ENCODE results near the gene CAPN7.

The CAPN7 gene

DNA sequence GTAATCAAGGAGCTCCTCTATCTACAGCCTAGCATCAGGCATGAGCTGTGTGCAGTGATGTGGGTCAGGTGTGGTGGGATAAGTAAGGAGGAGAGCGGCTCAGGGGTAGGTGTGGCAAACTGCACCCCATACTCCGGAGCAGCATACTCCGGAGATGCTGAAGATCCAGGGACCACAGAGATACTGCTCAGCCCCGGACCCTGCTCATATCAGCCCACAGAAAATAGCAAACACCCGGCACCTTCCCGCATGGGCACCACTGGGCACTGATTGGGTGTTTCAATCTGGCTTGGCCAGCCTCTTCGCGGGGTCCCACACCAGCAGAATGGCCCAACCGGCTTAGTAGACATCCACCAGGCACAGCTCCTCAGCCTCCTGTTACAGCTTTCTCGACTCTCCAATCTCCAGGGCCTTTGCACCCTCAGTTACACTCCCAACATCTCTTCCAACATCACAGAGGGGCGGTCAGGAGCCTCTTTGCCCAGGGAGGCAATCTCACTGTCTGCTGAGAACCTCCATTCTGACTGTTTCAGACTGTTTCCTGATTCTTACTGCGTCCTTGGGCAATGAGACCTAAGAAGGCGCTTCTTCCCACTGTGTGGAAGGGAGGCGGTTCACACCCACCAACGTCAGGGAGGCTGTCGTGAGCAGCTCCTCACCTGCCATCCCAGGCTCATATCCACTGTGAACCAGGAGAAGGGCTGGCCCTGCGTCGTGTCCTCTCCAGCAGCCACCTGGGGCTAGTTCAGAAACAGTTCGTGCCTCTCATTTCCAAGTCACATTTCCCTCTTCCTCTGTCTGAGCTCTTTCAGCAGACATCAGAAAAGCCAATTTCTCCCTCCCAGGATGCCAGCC, 59.8 kb downstream of the CAPN7 start:
- Histone ChIP-seq H4K20me1 (ENCODE audit: insufficient read depth, low read length) (no peaks in the 10 kb centered on the region), H3K9ac (ENCODE audit: low read length) (no peak overlapping the region), H3K36me3 (replicated peaks; ENCODE audit: insufficient read depth, low read length) (no peaks in the 10 kb centered on the region), H3K4me1 (ENCODE audit: low read length) (no peaks in the 10 kb centered on the region), H3K9me3 (replicated peaks; ENCODE audit: insufficient read depth, low read length) (no peaks in the 10 kb centered on the region), H3K79me2 (ENCODE audit: low read length) (no peaks in the 10 kb centered on the region), H3K9me2 (replicated peaks; ENCODE audit: insufficient read depth, low read length) (no peaks in the 10 kb centered on the region), H3K27ac (ENCODE audit: low read length) (no peak overlapping the region), H3K27me3 (replicated peaks; ENCODE audit: insufficient read depth, low read length) (no peaks in the 10 kb centered on the region), H3F3A (ENCODE audit: insufficient read depth, low read length) (no peaks in the 10 kb centered on the region), H2AFZ (ENCODE audit: low read length) (no peak overlapping the region), H3K4me3 (ENCODE audit: low read length) (no peak overlapping the region), H3K4me2 (ENCODE audit: low read depth, low read length) (no peak overlapping the region)
- no peak for DNase-seq
- TF ChIP-seq EZH2 (optimal IDR thresholded peaks at IDR 0.05; ENCODE audit: low read depth, low read length) (no peak), EZH2phosphoT487 (IDR thresholded peaks at IDR 0.05; ENCODE audit: low read length) (no peak)
- TF ChIP-seq, protein P1, sequence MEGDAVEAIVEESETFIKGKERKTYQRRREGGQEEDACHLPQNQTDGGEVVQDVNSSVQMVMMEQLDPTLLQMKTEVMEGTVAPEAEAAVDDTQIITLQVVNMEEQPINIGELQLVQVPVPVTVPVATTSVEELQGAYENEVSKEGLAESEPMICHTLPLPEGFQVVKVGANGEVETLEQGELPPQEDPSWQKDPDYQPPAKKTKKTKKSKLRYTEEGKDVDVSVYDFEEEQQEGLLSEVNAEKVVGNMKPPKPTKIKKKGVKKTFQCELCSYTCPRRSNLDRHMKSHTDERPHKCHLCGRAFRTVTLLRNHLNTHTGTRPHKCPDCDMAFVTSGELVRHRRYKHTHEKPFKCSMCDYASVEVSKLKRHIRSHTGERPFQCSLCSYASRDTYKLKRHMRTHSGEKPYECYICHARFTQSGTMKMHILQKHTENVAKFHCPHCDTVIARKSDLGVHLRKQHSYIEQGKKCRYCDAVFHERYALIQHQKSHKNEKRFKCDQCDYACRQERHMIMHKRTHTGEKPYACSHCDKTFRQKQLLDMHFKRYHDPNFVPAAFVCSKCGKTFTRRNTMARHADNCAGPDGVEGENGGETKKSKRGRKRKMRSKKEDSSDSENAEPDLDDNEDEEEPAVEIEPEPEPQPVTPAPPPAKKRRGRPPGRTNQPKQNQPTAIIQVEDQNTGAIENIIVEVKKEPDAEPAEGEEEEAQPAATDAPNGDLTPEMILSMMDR (IDR thresholded peaks at IDR 0.05; ENCODE audit: low read length), result no peak

DNA sequence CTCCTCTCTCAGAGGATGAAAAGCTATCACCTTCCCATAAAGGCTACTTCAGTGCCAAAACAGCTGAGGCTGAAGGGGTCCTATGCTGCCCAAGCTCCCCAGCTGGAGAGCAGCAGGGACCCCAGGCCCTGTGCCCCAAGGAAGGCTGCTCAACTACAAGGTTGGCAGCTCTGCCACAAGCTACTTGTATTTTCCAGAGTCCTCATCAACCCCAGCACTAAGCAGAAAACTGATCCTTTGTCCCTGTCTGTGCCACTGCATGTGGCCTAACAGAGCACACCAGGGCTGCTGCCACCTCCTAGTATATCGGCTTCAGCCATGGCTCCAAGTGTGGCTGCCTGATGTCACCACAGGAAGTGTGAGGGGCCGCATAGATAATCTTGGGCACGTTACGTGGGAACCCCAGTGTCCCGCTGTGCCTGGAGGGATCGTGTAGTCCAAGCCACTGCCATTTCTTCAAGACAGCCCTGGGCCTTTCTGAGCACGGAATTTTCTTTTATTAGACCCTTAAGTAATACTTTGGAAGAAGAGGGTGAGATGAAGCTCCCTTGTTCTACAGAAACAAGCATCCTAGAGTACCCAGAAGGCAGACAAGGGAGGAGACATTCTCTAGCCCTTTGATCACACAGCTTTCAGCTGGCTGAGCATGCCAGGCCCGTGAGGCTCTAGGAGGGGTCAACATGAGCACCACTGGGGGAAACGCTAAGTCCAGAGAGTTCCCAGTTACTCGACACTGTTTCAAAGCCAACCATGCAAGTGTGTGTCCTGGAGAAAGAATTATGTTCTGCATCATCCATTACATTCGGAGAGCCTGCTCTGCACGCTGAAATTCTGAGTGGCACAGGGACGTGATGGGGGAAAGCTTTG, 60.7 kb downstream of the CAPN7 start:
- Histone ChIP-seq H3K36me3 (replicated peaks; ENCODE audit: insufficient read depth, low read length) (no peaks in the 10 kb centered on the region), H3K9me3 (replicated peaks; ENCODE audit: insufficient read depth, low read length) (no peaks in the 10 kb centered on the region), H3K4me2 (ENCODE audit: low read depth, low read length) (no peak overlapping the region), H3K27me3 (replicated peaks; ENCODE audit: insufficient read depth, low read length) (no peaks in the 10 kb centered on the region), H3K4me3 (ENCODE audit: low read length) (no peak overlapping the region), H3K79me2 (ENCODE audit: low read length) (no peaks in the 10 kb centered on the region), H3K4me1 (ENCODE audit: low read length) (no peaks in the 10 kb centered on the region), H3K27ac (ENCODE audit: low read length) (no peak overlapping the region), H4K20me1 (ENCODE audit: insufficient read depth, low read length) (no peaks in the 10 kb centered on the region), H3F3A (ENCODE audit: insufficient read depth, low read length) (no peaks in the 10 kb centered on the region), H2AFZ (ENCODE audit: low read length) (no peak overlapping the region), H3K9ac (ENCODE audit: low read length) (no peak overlapping the region), H3K9me2 (replicated peaks; ENCODE audit: insufficient read depth, low read length) (no peaks in the 10 kb centered on the region)
- TF ChIP-seq EZH2phosphoT487 (IDR thresholded peaks at IDR 0.05; ENCODE audit: low read length), result no peak
- no peak for TF ChIP-seq EZH2 (optimal IDR thresholded peaks at IDR 0.05; ENCODE audit: low read depth, low read length)
- TF ChIP-seq, protein P1 (IDR thresholded peaks at IDR 0.05; ENCODE audit: low read length), result no peak
- DNase-seq, result no peak

DNA sequence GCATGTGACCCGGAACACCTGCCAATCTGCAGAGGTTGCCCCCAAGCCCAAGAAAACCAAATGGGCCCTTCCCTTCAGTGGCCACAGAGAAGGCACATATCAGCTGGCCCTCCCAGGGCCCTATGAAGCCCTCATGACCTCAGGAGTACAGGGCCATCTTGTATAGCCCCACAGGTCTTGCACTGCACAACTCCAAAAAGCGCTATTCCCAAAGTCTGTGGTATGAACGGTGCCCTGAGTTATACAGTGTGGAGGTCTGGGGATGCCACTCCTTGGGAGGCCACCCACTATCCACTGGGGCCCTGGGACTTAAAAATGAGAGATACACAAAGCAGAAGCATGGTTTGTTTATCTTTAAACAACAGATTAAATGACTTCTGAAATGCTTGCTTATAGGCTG, 61.5 kb downstream of the CAPN7 start:
- Histone ChIP-seq H3K4me1 (ENCODE audit: low read length) (no peaks in the 10 kb centered on the region), H4K20me1 (ENCODE audit: insufficient read depth, low read length) (no peaks in the 10 kb centered on the region), H2AFZ (ENCODE audit: low read length) (no peak overlapping the region), H3K4me3 (ENCODE audit: low read length) (no peak overlapping the region), H3F3A (ENCODE audit: insufficient read depth, low read length) (no peaks in the 10 kb centered on the region), H3K36me3 (replicated peaks; ENCODE audit: insufficient read depth, low read length) (no peaks in the 10 kb centered on the region), H3K79me2 (ENCODE audit: low read length) (no peaks in the 10 kb centered on the region), H3K9ac (ENCODE audit: low read length) (no peak overlapping the region), H3K9me3 (replicated peaks; ENCODE audit: insufficient read depth, low read length) (no peaks in the 10 kb centered on the region), H3K9me2 (replicated peaks; ENCODE audit: insufficient read depth, low read length) (no peaks in the 10 kb centered on the region), H3K27ac (ENCODE audit: low read length) (no peak overlapping the region), H3K27me3 (replicated peaks; ENCODE audit: insufficient read depth, low read length) (no peaks in the 10 kb centered on the region), H3K4me2 (ENCODE audit: low read depth, low read length) (no peak overlapping the region)
- TF ChIP-seq EZH2 (optimal IDR thresholded peaks at IDR 0.05; ENCODE audit: low read depth, low read length) (no peak), EZH2phosphoT487 (IDR thresholded peaks at IDR 0.05; ENCODE audit: low read length) (no peak)
- TF ChIP-seq, protein P1 (IDR thresholded peaks at IDR 0.05; ENCODE audit: low read length), result no peak
- DNase-seq, result no peak
